GM19468 (cell line): ENCODE measurements around the gene CEP295NL.

ENCODE experiments used
- ATAC-seq: cut with Tn5 transposase; IDR thresholded peaks from one replicate; pipeline ENCODE4 v1.9.1; 2021; ENCODE audit warnings: mild to moderate bottlenecking, moderate library complexity, moderate number of reproducible peaks; ENCODE audit not compliant: unreplicated experiment; ENCODE audit errors: extremely low read depth

CEP295NL gene

GRCh38 chr17:78840780-78841611, 62.0 kb downstream of the CEP295NL start, which contains the start of gene USP36:
USP36 (minus strand) TSS chr17:78840814; CDS start chr17:78836363, 4,451 bp downstream.
- ATAC-seq = peak; percentile 81
